Right atrium auricular region (tissue), 2 donors: ENCODE data around the gene GID4. TPM values are rescaled to one million over a fixed set of nuclear protein-coding genes. Genes with fewer than 3 reads are reported as not detected.

Experiments used
- DNase-seq: peaks from one replicate; pipeline ENCODE4 v3.0.0-alpha.2; 2019; ENCODE audit warnings: low spot score
- H3K27ac ChIP-seq, 2 donors: fragments of 200-600 bp; sonication (generic); 1 replicate in 1 of 2; 2 replicates in 1 of 2; pipeline ENCODE4 v1.5.1; 2016 to 2019
- H3K27me3 ChIP-seq, 2 donors: fragments of 200-600 bp; sonication (generic); one replicate each; pipeline versions ENCODE4 v1.5.1 to v1.6.0; 2017 to 2019
- H3K36me3 ChIP-seq: fragments of 200-600 bp; sonication (generic); one replicate; pipeline ENCODE4 v1.5.1; 2016
- H3K4me1 ChIP-seq, 2 donors: fragments of 200-600 bp; sonication (generic); one replicate each; pipeline versions ENCODE4 v1.5.1 to v1.6.0; 2017 to 2019
- H3K4me3 ChIP-seq, 2 donors: fragments of 200-600 bp; sonication (generic); 1 replicate in 1 of 2; 2 replicates in 1 of 2; pipeline ENCODE4 v1.5.1; 2017 to 2019; ENCODE audit warnings: mild to moderate bottlenecking in 1 of 2, moderate library complexity in 1 of 2
- H3K9me3 ChIP-seq, 2 donors: fragments of 200-600 bp; sonication (generic); one replicate each; pipeline ENCODE4 v1.5.1; 2019
- CTCF ChIP-seq, 2 donors: fragments of 200-600 bp; sonication (generic); IDR thresholded peaks; one replicate each; pipeline ENCODE4 v1.5.1; 2019; ENCODE audit warnings: antibody characterized with exemption in 2 of 2
- total RNA-seq, 2 donors: library from RNA; depleted of rRNA; stranded (reverse); fragments of >200 nt; gene quantifications; one replicate each; pipeline ENCODE4 v1.1.0, GENCODE V29; 2016

Gene GID4
- total RNA-seq, 2 donors from 2014 or later = 14.0 to 22.1 TPM

GRCh38 chr17:18017958-18018357 lies 21.2 kb upstream of the GID4 start:
- Histone ChIP-seq H3K9me3 (no peaks in the 10 kb centered on the region), H3K4me1 (peaks cover 0 to 30% of the 10 kb centered on the region in 2 donors), H3K4me3 (no peak overlapping the region), H3K36me3 (peaks cover 13% of the 10 kb centered on the region), H3K27ac (peak overlapping the region; percentile 69 to 72), H3K27me3 (no peaks in the 10 kb centered on the region)
- TF ChIP-seq CTCF (IDR thresholded peaks at IDR 0.05) = no peak
- no peak for DNase-seq

GRCh38 chr17:18018411-18018921 lies 20.7 kb upstream of the GID4 start:
- TF ChIP-seq CTCF (IDR thresholded peaks at IDR 0.05) = no peak
- H3K9me3 ChIP-seq = no peaks in the 10 kb centered on the region
- no peaks in the 10 kb centered on the region for H3K27me3 ChIP-seq
- DNase-seq = no peak
- no peak overlapping the region for H3K4me3 ChIP-seq
- peaks cover 13% of the 10 kb centered on the region for H3K36me3 ChIP-seq
- peaks cover 0 to 30% of the 10 kb centered on the region in 2 donors for H3K4me1 ChIP-seq
- H3K27ac ChIP-seq = peak overlapping the region; percentile 69 to 72

- peaks cover 0 to 30% of the 10 kb centered on the region in 2 donors for H3K4me1 ChIP-seq
- H3K27me3 ChIP-seq = no peaks in the 10 kb centered on the region
- peaks cover 13% of the 10 kb centered on the region for H3K36me3 ChIP-seq
- DNase-seq = no peak
- no peak overlapping the region for H3K4me3 ChIP-seq
- H3K9me3 ChIP-seq = no peaks in the 10 kb centered on the region
- TF ChIP-seq CTCF (IDR thresholded peaks at IDR 0.05) = no peak
- no peak overlapping the region for H3K27ac ChIP-seq
Measured at GRCh38 chr17:18019838-18020154, 19.4 kb upstream of the GID4 start.

DNA sequence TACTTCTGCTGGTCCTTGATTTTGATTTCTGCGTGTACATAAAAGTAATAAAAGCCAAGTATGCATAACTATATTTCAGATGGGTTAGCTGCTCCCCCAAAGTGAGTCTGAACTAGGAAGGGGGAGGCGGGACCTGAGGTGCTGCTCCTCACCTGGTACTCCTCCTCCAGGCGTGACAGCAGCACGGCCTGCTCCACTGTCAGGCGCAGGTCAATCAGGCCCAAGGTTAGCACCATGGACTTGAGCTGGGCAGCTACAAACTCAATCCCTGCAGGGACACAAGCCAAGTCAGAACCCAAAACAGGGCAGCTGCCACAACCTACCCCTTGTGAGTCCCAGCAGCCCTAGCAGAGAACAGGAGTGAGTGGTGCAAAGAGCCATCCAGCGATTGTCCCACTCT lies 18.2 kb upstream of the GID4 start:
- no peak for TF ChIP-seq CTCF (IDR thresholded peaks at IDR 0.05)
- DNase-seq = no peak
- Histone ChIP-seq H3K4me1 (peaks cover 0 to 35% of the 10 kb centered on the region in 2 donors), H3K4me3 (no peak overlapping the region), H3K9me3 (no peaks in the 10 kb centered on the region), H3K27ac (no peak overlapping the region), H3K27me3 (no peaks in the 10 kb centered on the region), H3K36me3 (peaks cover 6% of the 10 kb centered on the region)

- no peaks in the 10 kb centered on the region for H3K27me3 ChIP-seq
- DNase-seq = no peak
- H3K4me3 ChIP-seq = no peak overlapping the region
- peaks cover 5% of the 10 kb centered on the region for H3K36me3 ChIP-seq
- peaks cover 0 to 39% of the 10 kb centered on the region in 2 donors for H3K4me1 ChIP-seq
- no peak overlapping the region for H3K27ac ChIP-seq
- no peaks in the 10 kb centered on the region for H3K9me3 ChIP-seq
- TF ChIP-seq CTCF (IDR thresholded peaks at IDR 0.05) = no peak
Measured at GRCh38 chr17:18021372-18021771, 17.8 kb upstream of the GID4 start.

GRCh38 chr17:18025241-18025944 lies 13.8 kb upstream of the GID4 start:
- H3K9me3 ChIP-seq = no peaks in the 10 kb centered on the region
- no peaks in the 10 kb centered on the region for H3K27me3 ChIP-seq
- no peak for DNase-seq
- no peak overlapping the region for H3K27ac ChIP-seq
- peaks cover 0 to 35% of the 10 kb centered on the region in 2 donors for H3K4me1 ChIP-seq
- H3K4me3 ChIP-seq = no peak overlapping the region
- peaks cover 5% of the 10 kb centered on the region for H3K36me3 ChIP-seq
- TF ChIP-seq CTCF (IDR thresholded peaks at IDR 0.05) = no peak
